WI38 (cell line): Measurements from ENCODE around the gene MCU.

ENCODE experiments used
- H3K4me3 ChIP-seq: 2 replicates; pipeline ENCODE4 v1.5.1; 2011; ENCODE audit warnings: low read depth, mild to moderate bottlenecking, control low read depth, low read length
- CTCF ChIP-seq: IDR thresholded peaks from 2 replicates; pipeline ENCODE4 v1.5.1; 2012; ENCODE audit warnings: low read depth, mild to moderate bottlenecking, control low read depth, low read length

MCU gene

GRCh38 chr10:72814099-72814790 is 122.3 kb downstream of the MCU start:
- no peak for TF ChIP-seq CTCF
- H3K4me3 ChIP-seq: no peak overlapping the region

- TF ChIP-seq CTCF: no peak
Observed at GRCh38 chr10:72816565-72816964, 124.6 kb downstream of the MCU start.

GRCh38 chr10:72818076-72818475 is 126.1 kb downstream of the MCU start:
- no peak overlapping the region for H3K4me3 ChIP-seq
- no peak for TF ChIP-seq CTCF

More at GRCh38 chr10:72816565-72816964, 124.6 kb downstream of the MCU start:
- H3K4me3 ChIP-seq: no peak overlapping the region

GRCh38 chr10:72819053-72819452 is 127.1 kb downstream of the MCU start:
- H3K4me3 ChIP-seq: no peak overlapping the region
- TF ChIP-seq CTCF: no peak

GRCh38 chr10:72821606-72822005 is 129.7 kb downstream of the MCU start:
- H3K4me3 ChIP-seq: no peak overlapping the region
- no peak for TF ChIP-seq CTCF

GRCh38 chr10:72822342-72822986 is 130.5 kb downstream of the MCU start:
- no peak overlapping the region for H3K4me3 ChIP-seq
- TF ChIP-seq CTCF: no peak

- no peak overlapping the region for H3K4me3 ChIP-seq
- TF ChIP-seq CTCF: no peak
Observed at GRCh38 chr10:72825163-72825562, 133.2 kb downstream of the MCU start.
